IMR-90 (cell line): ENCODE measurements around the gene CCNI2. TPM values are rescaled to one million over a fixed set of nuclear protein-coding genes. Genes with fewer than 3 reads are reported as not detected.

Experiments
- ATAC-seq: fragments of 200-7000 bp; cut with Tn5 transposase; 2 replicates; pipeline ENCODE4 v1.9.1; 2020; ENCODE audit warnings: low read depth, mild to moderate bottlenecking, moderate library complexity
- BruUV-seq: library from RNA; stranded (reverse); fragments of 400-500 nt; replicated peaks from 2 replicates; lab custom pipeline; 2021; lab: Mats Ljungman, UMichigan
- CTCF ChIA-PET: fragments of 300-600 bp; formaldehyde crosslinking; extraction: SDS; loops from one replicate; lab custom pipeline; 2021; ENCODE audit warnings: antibody characterized with exemption; lab: Yijun Ruan, JAX
- POLR2A ChIA-PET: fragments of 300-600 bp; sonication (Branson Sonifier 250); formaldehyde crosslinking; loops from one replicate; lab custom pipeline; 2022; ENCODE audit warnings: antibody characterized with exemption; ENCODE audit not compliant: unreplicated experiment; lab: Charles Lee
- DNase-seq: peaks from one replicate; pipeline ENCODE4 v3.0.0; 2013
- H2AFZ ChIP-seq: replicated peaks from 2 replicates; pipeline ENCODE3; 2013; ENCODE audit warnings: low read length, mild to moderate bottlenecking; ENCODE audit not compliant: poor library complexity
- H2AK5ac ChIP-seq: 2 replicates; pipeline ENCODE4 v1.6.1; 2013; ENCODE audit warnings: low read depth, low read length, inconsistent platforms
- H2AK9ac ChIP-seq: replicated peaks from 2 replicates; pipeline ENCODE3; 2013; ENCODE audit warnings: mild to moderate bottlenecking, low read depth, low read length, moderate library complexity; ENCODE audit not compliant: poor library complexity
- H2BK120ac ChIP-seq: 2 replicates; pipeline ENCODE4 v1.6.1; 2013; ENCODE audit warnings: low read depth, low read length, inconsistent platforms
- H2BK15ac ChIP-seq: 3 replicates; pipeline ENCODE4 v1.6.1; 2013; ENCODE audit warnings: low read depth, low read length, inconsistent platforms
- H2BK20ac ChIP-seq: 2 replicates; pipeline ENCODE4 v1.6.1; 2013; ENCODE audit warnings: low read depth, mild to moderate bottlenecking, inconsistent platforms, low read length, moderate library complexity
- H2BK5ac ChIP-seq: 2 replicates; pipeline ENCODE4 v1.6.1; 2013; ENCODE audit warnings: mild to moderate bottlenecking, low read depth, low read length, inconsistent platforms; ENCODE audit not compliant: poor library complexity, severe bottlenecking
- H3K14ac ChIP-seq: replicated peaks from 2 replicates; pipeline ENCODE4 v1.6.1; 2013; ENCODE audit warnings: low read depth, low read length, inconsistent platforms
- H3K18ac ChIP-seq: 2 replicates; pipeline ENCODE4 v1.6.1; 2013; ENCODE audit warnings: low read depth, low read length, control low read depth
- H3K23ac ChIP-seq: 2 replicates; pipeline ENCODE4 v1.6.1; 2013; ENCODE audit warnings: low read depth, low read length, inconsistent platforms
- H3K27ac ChIP-seq: 2 replicates; pipeline ENCODE4 v1.5.1; 2013; ENCODE audit warnings: mild to moderate bottlenecking, control low read depth, low read length; ENCODE audit not compliant: insufficient read depth
- H3K27me3 ChIP-seq: 2 replicates; pipeline ENCODE4 v1.6.1; 2013; ENCODE audit warnings: low read length; ENCODE audit not compliant: control insufficient read depth, insufficient read depth
- H3K36me3 ChIP-seq: 2 replicates; pipeline ENCODE4 v1.6.1; 2013; ENCODE audit warnings: low read length, mixed read lengths; ENCODE audit not compliant: control insufficient read depth, insufficient read depth
- H3K4ac ChIP-seq: 2 replicates; pipeline ENCODE4 v1.6.1; 2013; ENCODE audit warnings: low read depth, low read length, inconsistent platforms
- H3K4me1 ChIP-seq: 2 replicates; pipeline ENCODE4 v1.6.1; 2013; ENCODE audit warnings: low read length, mixed read lengths; ENCODE audit not compliant: control insufficient read depth, insufficient read depth
- H3K4me2 ChIP-seq: 2 replicates; pipeline ENCODE4 v1.6.1; 2013; ENCODE audit warnings: low read depth, mild to moderate bottlenecking, control low read depth, low read length, moderate library complexity
- H3K4me3 ChIP-seq: 2 replicates; pipeline ENCODE4 v1.5.1; 2013; ENCODE audit warnings: low read depth, mild to moderate bottlenecking, control low read depth, low read length, moderate library complexity; ENCODE audit not compliant: insufficient read depth
- H3K56ac ChIP-seq: 2 replicates; pipeline ENCODE4 v1.6.1; 2013; ENCODE audit warnings: low read length, inconsistent platforms; ENCODE audit not compliant: insufficient read depth; ENCODE audit errors: extremely low read depth
- H3K79me1 ChIP-seq, 2 experiments: 2 replicates each; pipeline ENCODE4 v1.6.1; 2013; ENCODE audit warnings: low read length in 2 of 2, inconsistent platforms in 1 of 2, low read depth in 1 of 2
- H3K9ac ChIP-seq: 2 replicates; pipeline ENCODE4 v1.6.1; 2013; ENCODE audit warnings: low read depth, low read length, control low read depth
- H3K9me1 ChIP-seq: 2 replicates; pipeline ENCODE4 v1.6.1; 2013; ENCODE audit warnings: low read length, inconsistent platforms; ENCODE audit not compliant: insufficient read depth
- H3K9me3 ChIP-seq: 2 replicates; pipeline ENCODE4 v1.6.1; 2013; ENCODE audit warnings: low read length; ENCODE audit not compliant: control insufficient read depth, insufficient read depth
- H4K20me1 ChIP-seq: 2 replicates; pipeline ENCODE4 v1.6.1; 2013; ENCODE audit warnings: low read length, inconsistent platforms; ENCODE audit not compliant: insufficient read depth
- H4K5ac ChIP-seq: 2 replicates; pipeline ENCODE4 v1.6.1; 2013; ENCODE audit warnings: mild to moderate bottlenecking, low read depth, low read length, control low read depth
- H4K8ac ChIP-seq, 2 experiments: 2 replicates each; pipeline ENCODE4 v1.6.1; 2013; ENCODE audit warnings: low read depth in 2 of 2, low read length in 2 of 2, control low read depth in 1 of 2, inconsistent platforms in 1 of 2
- H4K91ac ChIP-seq: 2 replicates; pipeline ENCODE4 v1.6.1; 2013; ENCODE audit warnings: low read depth, low read length, inconsistent platforms; ENCODE audit not compliant: insufficient read depth
- CEBPB ChIP-seq: IDR thresholded peaks from 2 replicates; pipeline ENCODE4 v1.6.1; 2012; ENCODE audit warnings: low read depth, low read length, improper control_type of control experiment
- FOS ChIP-seq: fragments of 150-350 bp; IDR thresholded peaks from 2 replicates; pipeline ENCODE4 v1.6.1; 2016; ENCODE audit warnings: low read depth, low read length
- MAFK ChIP-seq: IDR thresholded peaks from 2 replicates; pipeline ENCODE4 v1.6.1; 2012; ENCODE audit warnings: low read depth, low read length, improper control_type of control experiment
- MXI1 ChIP-seq: IDR thresholded peaks from 2 replicates; pipeline ENCODE4 v1.6.1; 2012; ENCODE audit warnings: low read depth, mild to moderate bottlenecking, low read length, moderate library complexity, borderline replicate concordance
- RAD21 ChIP-seq: IDR thresholded peaks from 2 replicates; pipeline ENCODE4 v1.6.1; 2012; ENCODE audit warnings: low read length, improper control_type of control experiment
- RCOR1 ChIP-seq: IDR thresholded peaks from 2 replicates; pipeline ENCODE4 v1.6.1; 2012; ENCODE audit warnings: mild to moderate bottlenecking, low read length, improper control_type of control experiment; ENCODE audit not compliant: insufficient replicate concordance
- RFX5 ChIP-seq: IDR thresholded peaks from 2 replicates; pipeline ENCODE4 v1.8.0; 2012; ENCODE audit warnings: low read depth, mild to moderate bottlenecking, low read length, moderate library complexity
- WGBS, 2 experiments: methylation state at CpG; one replicate each; pipeline versions ENCODE4 v1.1.5 to v1.1.7; 2013; ENCODE audit warnings: missing lambda C conversion rate in 2 of 2; ENCODE audit not compliant: insufficient read length in 1 of 2; ENCODE audit errors: extremely low coverage in 2 of 2; 5-methylcytosine and 5-hydroxymethylcytosine counted together
- dilution Hi-C: fragments of 300-500 bp; cut with HindIII; formaldehyde crosslinking; loops from one replicate; pipeline ENCODE4 v1.14.3; 2018; ENCODE audit warnings: low sequenced_read_pairs; ENCODE audit not compliant: unreplicated experiment
- in situ Hi-C: fragments of 300-500 bp; cut with MboI; formaldehyde crosslinking; loops from 3 replicates; pipeline ENCODE4 v1.14.3; 2019; ENCODE audit warnings: low sequenced_read_pairs, inconsistent platforms, mixed read lengths
- intact Hi-C: fragments of 100-400 bp; cut with micrococcal nuclease; formaldehyde crosslinking; loops from 2 replicates; pipeline ENCODE4 v1.10.0; 2022
- polyA plus RNA-seq, 3 experiments: library from polyadenylated mRNA; depleted of rRNA; stranded (reverse); fragments of >200 nt; gene quantifications; 2 replicates each; pipeline ENCODE4 v1.2.3, GENCODE V29; 2012; ENCODE audit warnings: low replicate concordance in 1 of 3
- total RNA-seq: library from RNA; depleted of rRNA; stranded (reverse); fragments of >200 nt; gene quantifications from 2 replicates; pipeline ENCODE4 v1.2.3, GENCODE V29; 2012
- TF ChIP-seq, protein P1 (sequence below): fragments of 150-350 bp; IDR thresholded peaks from 2 replicates; pipeline ENCODE4 v1.6.1; 2016; ENCODE audit warnings: low read depth, mild to moderate bottlenecking, low read length, moderate library complexity, borderline replicate concordance

Gene CCNI2
- total and polyA plus RNA-seq, 2 of the 4 experiments (the other 2 are of a cell fraction): not detected

DNA sequence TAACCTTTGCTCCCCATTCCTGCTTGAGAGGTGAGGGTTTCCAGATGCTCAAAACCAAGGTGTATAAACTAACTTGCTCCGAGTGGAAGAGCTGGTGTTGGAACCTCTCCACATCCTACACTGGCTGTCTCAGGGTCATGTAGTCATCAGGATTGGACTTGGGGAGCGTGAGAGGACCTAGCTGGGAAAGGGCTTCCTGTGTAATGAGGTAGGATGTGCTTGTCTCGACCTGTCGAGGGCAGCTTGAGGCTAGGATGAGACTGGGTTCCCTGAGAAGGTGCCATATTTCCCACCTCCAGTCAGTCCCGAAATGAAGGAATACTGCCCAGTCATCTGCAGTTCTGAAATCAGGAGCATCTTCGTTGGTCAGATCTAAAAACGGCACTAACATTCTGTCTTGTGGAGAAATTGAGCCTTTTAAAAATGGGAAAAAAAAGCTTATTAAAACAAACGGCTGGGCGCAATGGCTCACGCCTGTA lies 1.3 kb downstream of the CCNI2 start:
- POLR2A ChIA-PET: interaction anchor here (0.5 kb wide), 1 partner anchor 19 kb away, joined by 3 read pairs; no protein-coding TSS in a partner anchor
- DNase-seq (no peak), ATAC-seq (no peak)
- H2AFZ ChIP-seq: no peak overlapping the region
- H2BK20ac ChIP-seq: no peak overlapping the region
- no peak overlapping the region for H3K14ac ChIP-seq
- H3K4me2 ChIP-seq: no peak overlapping the region
- no peak overlapping the region for H3K4me3 ChIP-seq
- H3K4me1 ChIP-seq: peaks cover 3% of the 10 kb centered on the region; the same call in 1 of the 2 replicates
- H3K36me3 ChIP-seq: no peaks in the 10 kb centered on the region
- H4K91ac ChIP-seq: no peak overlapping the region
- H3K9me3 ChIP-seq: no peaks in the 10 kb centered on the region; the same call in 1 of the 2 replicates
- intact Hi-C loops (no loop called here), in situ Hi-C loops (no loop called here), dilution Hi-C loops (no loop called here)
- H2AK9ac ChIP-seq: no peak overlapping the region
- no peak overlapping the region for H2AK5ac ChIP-seq
- no TSS peak for BruUV-seq
- H4K20me1 ChIP-seq: no peaks in the 10 kb centered on the region
- no peak overlapping the region for H3K27ac ChIP-seq
- H4K8ac ChIP-seq: no peak overlapping the region
- H3K18ac ChIP-seq: no peak overlapping the region
- TF ChIP-seq CEBPB (no peak), RAD21 (no peak), MXI1 (no peak), FOS (no peak), RCOR1 (no peak), RFX5 (no peak), MAFK (no peak)
- TF ChIP-seq, protein P1, sequence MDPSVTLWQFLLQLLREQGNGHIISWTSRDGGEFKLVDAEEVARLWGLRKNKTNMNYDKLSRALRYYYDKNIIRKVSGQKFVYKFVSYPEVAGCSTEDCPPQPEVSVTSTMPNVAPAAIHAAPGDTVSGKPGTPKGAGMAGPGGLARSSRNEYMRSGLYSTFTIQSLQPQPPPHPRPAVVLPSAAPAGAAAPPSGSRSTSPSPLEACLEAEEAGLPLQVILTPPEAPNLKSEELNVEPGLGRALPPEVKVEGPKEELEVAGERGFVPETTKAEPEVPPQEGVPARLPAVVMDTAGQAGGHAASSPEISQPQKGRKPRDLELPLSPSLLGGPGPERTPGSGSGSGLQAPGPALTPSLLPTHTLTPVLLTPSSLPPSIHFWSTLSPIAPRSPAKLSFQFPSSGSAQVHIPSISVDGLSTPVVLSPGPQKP: no peak
- H3K9me1 ChIP-seq: no peaks in the 10 kb centered on the region
- no peak overlapping the region for H2BK120ac ChIP-seq
- H3K79me1 ChIP-seq: no peaks in the 10 kb centered on the region
- no peak overlapping the region for H3K4ac ChIP-seq
- CTCF ChIA-PET: no interaction called here
- H3K23ac ChIP-seq: no peak overlapping the region
- H3K9ac ChIP-seq: no peak overlapping the region
- no peak overlapping the region for H3K56ac ChIP-seq
- no peak overlapping the region for H2BK15ac ChIP-seq
- H4K5ac ChIP-seq: no peak overlapping the region
- no peak overlapping the region for H2BK5ac ChIP-seq
- WGBS, 2 experiments: 80% methylated on average over 1 of the region's 10 CpGs; no CpG with 5 or more reads in 1 of the 2 experiments
- H3K27me3 ChIP-seq: peaks cover 39% of the 10 kb centered on the region
